Brain microvascular endothelial cell (primary cell): Measurements from ENCODE around the gene DDRGK1.

ENCODE experiments used
- DNase-seq: peaks from one replicate; pipeline ENCODE4 v3.0.0-alpha.2; 2020
- H3K27ac ChIP-seq: fragments of 250-450 bp; sonication (Bioruptor Pico); 2 replicates; pipeline ENCODE4 v1.5.1; 2020; ENCODE audit warnings: mild to moderate bottlenecking, moderate library complexity
- H3K27me3 ChIP-seq: fragments of 250-450 bp; sonication (Bioruptor Pico); replicated peaks from 2 replicates; pipeline ENCODE4 v1.5.1; 2020; ENCODE audit warnings: mild to moderate bottlenecking
- H3K36me3 ChIP-seq: fragments of 250-450 bp; sonication (Bioruptor Pico); replicated peaks from 2 replicates; pipeline ENCODE4 v1.5.1; 2020; ENCODE audit warnings: mild to moderate bottlenecking
- H3K4me3 ChIP-seq: 2 replicates; pipeline ENCODE4 v1.5.1; 2011; ENCODE audit warnings: low read depth, mild to moderate bottlenecking, control low read depth, low read length, moderate library complexity
- in situ Hi-C: cut with HindIII; loops from 2 replicates; pipeline ENCODE4 v1.10.0; 2017; ENCODE audit warnings: low sequenced_read_pairs, low pct_ligation_motif_present
- TF ChIP-seq, protein P1 (sequence below): IDR thresholded peaks from 2 replicates; pipeline ENCODE4 v1.5.1; 2011; ENCODE audit warnings: low read depth, mild to moderate bottlenecking, moderate library complexity, low read length, control low read depth, inconsistent platforms; ENCODE audit errors: missing control alignments

DDRGK1 gene

DNA sequence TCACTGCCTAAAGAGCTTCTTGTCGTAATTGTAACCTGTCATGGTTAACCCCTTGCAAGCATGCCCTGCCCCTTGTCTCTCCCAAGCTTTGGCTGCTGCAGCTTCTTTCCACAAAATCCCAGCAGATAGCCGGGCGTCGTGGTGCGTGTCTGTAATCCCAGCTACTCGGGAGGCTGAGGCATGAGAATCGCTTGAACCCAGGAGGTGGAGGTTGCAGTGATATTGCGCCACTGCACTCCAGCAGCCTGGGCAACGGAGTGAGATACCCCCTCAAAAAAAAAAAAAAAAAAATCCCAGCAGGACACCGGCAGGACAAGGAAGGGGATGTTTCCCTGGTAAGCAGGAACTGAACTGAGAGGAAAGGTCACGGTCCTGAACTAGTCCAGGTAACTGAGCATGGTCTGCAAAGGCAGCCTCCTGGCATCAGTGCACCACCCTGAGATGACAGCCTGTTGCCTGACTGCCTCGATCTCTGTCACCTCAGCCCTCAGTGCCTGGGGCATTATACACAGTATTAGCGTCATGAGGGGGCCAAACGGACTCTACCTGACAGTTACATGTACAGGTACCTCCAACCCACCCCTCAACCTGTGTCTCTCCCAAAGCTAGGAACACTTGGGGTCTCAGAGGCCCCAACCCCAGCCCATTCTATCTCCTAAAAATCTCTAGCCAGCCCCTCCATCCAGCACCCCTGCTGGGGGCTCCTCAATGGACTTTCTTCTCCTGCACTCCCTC lies 32.9 kb downstream of the DDRGK1 start:
- DNase-seq: no peak
- no peaks in the 10 kb centered on the region for H3K36me3 ChIP-seq
- in situ Hi-C loops: no loop called here

DNA sequence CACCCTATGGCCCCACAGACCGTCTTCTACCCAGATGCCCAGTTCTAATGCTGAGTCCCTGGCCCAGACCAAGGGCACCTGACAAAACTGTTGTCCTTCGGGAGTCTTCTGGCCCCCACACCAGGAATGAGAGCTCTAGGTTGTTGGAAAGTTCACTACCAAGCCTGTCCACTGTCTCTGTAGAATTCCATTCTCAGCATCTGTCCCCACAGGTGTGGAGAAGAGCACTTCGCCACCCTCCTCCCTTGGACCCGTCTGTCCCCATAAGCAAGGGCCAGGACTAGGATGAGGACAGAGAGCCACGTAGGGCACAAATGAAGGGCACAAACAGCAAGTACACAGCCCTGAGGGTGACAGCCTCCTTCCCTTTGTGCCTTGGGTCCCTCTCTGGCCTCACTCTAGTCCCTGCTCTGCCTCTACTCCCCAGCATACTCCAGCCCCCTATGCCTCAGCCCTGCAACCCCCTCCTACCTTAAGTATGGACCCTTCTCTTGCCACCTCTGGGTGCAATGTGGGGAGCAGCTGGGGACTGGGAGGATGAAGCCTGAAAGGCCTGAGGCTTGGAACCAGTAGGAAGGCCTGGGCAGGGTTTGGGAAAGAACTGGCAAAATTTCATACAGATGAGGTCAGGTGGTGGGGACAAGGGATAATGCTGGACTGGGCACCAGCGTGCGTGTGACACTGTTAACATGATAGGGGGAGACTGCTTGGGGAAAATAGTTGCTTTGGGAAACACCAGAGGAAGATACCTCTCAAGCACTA lies 35.5 kb downstream of the DDRGK1 start:
- no peak overlapping the region for H3K27ac ChIP-seq
- no peaks in the 10 kb centered on the region for H3K27me3 ChIP-seq

More for the DNA sequence above, 32.9 kb downstream of the DDRGK1 start:
- H3K27me3 ChIP-seq: no peaks in the 10 kb centered on the region
- TF ChIP-seq, protein P1, sequence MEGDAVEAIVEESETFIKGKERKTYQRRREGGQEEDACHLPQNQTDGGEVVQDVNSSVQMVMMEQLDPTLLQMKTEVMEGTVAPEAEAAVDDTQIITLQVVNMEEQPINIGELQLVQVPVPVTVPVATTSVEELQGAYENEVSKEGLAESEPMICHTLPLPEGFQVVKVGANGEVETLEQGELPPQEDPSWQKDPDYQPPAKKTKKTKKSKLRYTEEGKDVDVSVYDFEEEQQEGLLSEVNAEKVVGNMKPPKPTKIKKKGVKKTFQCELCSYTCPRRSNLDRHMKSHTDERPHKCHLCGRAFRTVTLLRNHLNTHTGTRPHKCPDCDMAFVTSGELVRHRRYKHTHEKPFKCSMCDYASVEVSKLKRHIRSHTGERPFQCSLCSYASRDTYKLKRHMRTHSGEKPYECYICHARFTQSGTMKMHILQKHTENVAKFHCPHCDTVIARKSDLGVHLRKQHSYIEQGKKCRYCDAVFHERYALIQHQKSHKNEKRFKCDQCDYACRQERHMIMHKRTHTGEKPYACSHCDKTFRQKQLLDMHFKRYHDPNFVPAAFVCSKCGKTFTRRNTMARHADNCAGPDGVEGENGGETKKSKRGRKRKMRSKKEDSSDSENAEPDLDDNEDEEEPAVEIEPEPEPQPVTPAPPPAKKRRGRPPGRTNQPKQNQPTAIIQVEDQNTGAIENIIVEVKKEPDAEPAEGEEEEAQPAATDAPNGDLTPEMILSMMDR: no peak
- no peak overlapping the region for H3K27ac ChIP-seq
- H3K4me3 ChIP-seq: no peak overlapping the region

DNA sequence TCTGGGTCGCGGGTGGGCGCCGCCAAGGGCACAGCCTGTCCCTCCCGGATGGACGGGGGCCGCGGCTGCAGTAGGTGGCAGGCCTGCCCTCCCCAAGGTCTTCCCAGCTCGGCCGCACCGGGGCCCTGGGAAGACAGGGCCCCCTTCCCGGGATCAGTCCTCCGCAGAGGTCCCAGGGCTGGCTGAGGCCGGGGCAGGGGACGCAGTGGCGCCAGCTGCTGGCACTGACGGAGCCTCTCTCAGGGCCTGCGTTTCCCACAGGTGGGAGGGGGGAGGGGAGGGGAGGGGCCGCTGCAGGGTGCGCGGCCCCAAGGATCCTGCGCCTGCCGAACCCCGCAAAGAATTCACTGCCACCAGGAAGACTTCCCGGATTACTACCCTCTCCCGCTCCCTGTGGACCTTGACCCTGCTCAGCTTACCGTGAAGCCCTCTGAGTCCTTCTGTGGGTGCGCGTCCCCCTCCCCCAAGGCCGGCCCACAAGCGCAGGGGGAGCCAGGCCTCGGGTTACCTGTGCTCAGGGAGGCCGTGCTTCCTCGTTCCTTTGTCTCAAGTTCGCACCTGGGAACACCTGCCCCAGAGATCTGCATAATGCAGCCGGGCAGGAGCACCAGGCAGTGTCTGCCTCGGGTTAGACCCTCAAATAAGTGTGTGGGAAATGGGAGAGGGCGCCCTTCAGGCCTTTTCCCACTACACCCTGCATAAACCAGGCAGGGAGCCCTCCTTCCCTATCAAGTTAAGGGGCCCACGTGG lies 36.2 kb downstream of the DDRGK1 start:
- Histone ChIP-seq H3K4me3 (no peak overlapping the region), H3K36me3 (no peaks in the 10 kb centered on the region), H3K27me3 (no peaks in the 10 kb centered on the region), H3K27ac (no peak overlapping the region)
- TF ChIP-seq, protein P1: no peak
- no peak for DNase-seq
- in situ Hi-C loops: no loop called here

More for the DNA sequence above, 35.5 kb downstream of the DDRGK1 start:
- TF ChIP-seq, protein P1: no peak
- no peak for DNase-seq
- in situ Hi-C loops: no loop called here
- no peaks in the 10 kb centered on the region for H3K36me3 ChIP-seq
- no peak overlapping the region for H3K4me3 ChIP-seq

DNA sequence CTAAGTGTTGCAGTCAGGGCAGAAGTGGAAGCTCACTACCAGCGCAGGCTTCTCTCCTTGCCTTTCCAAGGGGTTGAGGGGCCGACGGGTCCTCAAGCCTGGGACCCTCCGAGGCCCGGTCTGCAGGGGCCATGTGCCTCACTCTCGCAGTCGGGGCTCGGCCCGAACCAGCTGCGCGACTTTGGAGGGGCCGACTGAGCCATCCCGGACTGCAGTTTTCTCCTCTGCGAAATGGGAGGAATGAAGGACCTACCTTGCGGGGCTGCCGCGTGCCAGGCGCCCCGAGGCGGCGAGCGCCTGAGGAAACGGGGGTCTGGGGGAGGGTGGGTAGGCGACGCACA lies 36.8 kb downstream of the DDRGK1 start:
- Histone ChIP-seq H3K4me3 (no peak overlapping the region), H3K27me3 (no peaks in the 10 kb centered on the region), H3K36me3 (no peaks in the 10 kb centered on the region), H3K27ac (no peak overlapping the region)
- TF ChIP-seq, protein P1: no peak
- DNase-seq: no peak
- in situ Hi-C loops: no loop called here

DNA sequence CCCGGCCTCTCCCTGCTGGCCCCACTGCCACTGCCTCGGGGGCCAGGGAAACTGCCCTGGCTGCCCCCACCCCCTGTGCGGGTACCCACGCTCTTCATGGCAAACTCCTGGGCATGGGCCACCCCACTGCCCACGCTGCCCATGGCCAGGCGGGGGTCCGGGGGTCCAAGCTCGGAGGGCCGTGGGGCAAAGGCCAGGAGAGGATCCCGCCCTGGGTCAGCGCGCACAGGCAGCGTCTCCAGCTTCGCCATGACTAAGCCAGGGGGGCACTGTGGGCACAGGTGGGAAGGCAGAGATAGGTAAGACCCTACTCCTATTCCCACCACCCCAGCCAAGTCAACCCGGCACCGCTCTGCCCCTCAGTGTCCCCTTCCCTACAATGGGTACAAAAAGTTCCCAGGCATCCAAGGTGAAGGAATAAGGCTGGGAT lies 37.6 kb downstream of the DDRGK1 start:
- DNase-seq: no peak
- Histone ChIP-seq H3K27ac (no peak overlapping the region), H3K36me3 (no peaks in the 10 kb centered on the region), H3K4me3 (no peak overlapping the region), H3K27me3 (no peaks in the 10 kb centered on the region)
- TF ChIP-seq, protein P1: no peak
- in situ Hi-C loops: no loop called here
